Embryonic facial prominence (tissue), 1 donor: Measurements from ENCODE around the gene DZIP1.

ENCODE experiments used
- DNase-seq: peaks from one replicate; pipeline ENCODE4 v3.0.0-alpha.2; 2016; ENCODE audit errors: extremely low spot score

The DZIP1 gene

DNA sequence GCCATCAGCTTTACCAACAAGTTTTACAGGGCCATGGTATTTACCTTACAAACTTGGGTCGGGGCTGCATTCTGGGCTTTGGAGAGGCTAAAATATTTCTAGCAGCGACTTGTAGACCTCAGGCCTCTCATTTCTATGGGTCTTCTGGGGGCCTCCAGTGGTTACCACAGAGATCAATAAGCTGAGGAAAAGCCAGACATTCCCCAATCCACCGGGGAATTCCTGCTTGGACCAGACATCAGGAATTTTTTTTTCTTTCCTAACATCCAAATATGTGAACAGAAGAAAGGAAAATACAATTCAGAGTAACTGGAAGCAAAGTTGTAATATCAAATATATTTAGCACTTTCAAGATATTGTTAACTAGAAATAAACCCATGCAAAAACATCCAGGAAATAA, 1.5 kb downstream of the DZIP1 start:
- no peak for DNase-seq

DNA sequence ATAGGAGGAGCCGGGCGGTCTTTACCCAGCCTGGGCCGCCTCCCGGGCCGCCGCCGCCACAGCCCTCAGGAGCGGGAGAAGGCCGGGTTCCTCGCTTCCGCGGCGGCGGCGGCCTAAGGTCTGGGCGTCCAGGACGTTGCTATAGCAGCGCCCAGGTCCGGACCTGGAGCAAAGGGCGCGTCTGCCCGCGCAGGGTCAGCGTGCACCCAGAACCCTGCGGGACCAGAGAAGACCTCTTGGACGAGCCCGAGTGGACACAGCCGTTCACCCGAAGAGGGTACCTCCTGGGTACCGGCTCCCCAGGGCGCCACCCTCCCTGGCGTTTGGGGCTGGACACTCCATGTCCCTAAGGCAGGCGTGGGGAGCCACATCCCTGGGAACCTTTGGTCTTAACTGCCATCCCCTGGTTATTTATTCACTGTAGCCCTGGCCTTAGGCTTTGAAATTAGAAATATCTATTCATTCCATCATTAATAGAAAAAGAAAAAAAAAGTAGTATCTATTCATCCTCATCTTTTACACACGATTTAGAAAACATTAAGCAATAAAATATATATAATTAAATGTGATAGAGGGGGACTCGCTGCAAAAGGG, 2.4 kb downstream of the DZIP1 start:
- DNase-seq: no peak

DNA sequence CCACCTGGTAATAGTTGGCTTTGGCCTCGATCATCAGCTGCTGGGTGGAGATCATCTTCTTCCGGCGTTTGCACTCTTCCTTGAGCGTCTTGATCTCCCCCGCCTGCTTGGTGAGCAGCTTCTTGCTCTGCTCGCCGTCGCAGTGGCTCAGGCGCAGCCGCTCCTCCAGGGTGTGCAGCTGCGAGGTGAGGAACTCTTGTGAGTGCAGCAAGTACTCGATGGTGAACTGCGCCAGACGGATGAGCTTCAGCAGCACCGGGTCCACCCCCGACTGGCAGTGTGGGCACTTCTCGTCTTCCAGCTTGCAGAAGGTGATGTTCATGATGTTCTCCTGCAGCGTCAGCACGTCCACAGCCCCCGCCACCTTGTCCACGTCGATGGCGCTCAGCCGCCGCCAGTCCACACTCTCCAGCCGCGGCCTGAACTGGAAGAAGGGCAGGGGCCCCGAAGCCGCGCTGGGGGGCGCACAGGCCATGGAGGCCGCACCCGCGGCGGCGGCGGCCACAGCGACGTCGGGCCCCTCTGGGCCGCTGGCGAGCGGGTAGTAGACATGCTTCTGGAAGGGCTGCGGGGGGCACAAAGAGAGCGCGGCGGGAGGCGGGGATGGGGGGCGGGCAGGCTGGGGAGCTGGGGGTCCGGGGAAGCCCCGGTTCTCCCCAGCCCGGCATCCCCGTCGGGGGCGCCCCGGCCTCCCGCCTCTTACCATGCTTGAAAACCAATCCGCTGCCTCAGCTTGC, 3.0 kb downstream of the DZIP1 start:
- no peak for DNase-seq

DNA sequence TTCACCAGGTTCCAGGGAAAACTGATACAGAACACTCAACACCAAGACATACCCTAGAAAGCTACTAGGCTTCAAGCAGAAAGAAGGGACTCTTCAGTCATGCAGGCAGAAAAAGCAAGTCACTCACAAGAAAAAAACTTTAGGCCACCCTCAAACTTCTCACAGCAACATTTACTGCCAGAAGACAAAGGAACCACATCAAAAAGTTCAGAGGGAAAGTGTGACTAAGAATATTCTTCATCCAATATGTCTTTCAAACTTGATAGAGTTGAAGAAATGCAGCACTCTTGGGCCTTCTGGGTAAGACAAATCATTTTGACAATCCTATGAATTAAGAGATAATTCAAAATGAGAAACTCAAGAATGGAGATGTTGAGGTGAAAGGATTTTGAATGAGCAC, 7.7 kb downstream of the DZIP1 start:
- DNase-seq: no peak

DNA sequence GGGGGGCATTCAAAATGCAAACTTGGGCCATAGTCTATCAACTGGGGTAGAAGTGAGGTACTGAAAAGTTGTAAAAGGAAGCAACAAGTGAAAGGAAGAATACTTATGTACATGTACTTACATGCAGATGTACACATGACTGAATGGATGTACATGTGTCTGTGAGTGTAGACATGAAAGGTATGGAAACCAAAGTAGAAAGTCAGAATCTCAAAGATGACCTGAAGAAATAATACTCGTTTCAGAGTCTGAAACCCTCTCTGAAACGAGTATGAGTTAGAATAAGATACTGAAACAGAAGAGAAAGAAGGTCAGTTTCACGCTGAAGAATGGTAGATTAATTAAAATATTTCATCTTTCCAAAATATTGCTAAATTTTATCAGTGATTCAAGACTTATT, 13.9 kb downstream of the DZIP1 start:
- no peak for DNase-seq

DNA sequence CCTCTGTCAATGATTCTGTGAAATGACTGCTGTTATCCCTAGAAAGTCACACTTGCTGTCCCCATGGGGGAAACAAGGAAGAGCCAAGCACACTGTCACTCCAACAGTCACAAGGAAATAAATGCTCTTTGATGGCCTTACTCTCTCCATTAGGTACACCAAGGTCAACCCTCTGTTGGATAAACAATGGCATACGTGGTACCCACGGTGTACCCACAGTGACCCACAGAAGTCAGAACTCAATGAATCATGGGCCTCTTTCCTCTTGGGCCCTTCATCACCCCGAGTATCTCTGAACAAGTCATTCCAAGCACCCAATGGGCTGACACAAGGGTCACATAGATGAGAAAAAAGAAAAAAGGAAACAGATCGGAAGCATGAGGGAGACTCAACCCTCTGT, 15.4 kb downstream of the DZIP1 start:
- DNase-seq: no peak

DNA sequence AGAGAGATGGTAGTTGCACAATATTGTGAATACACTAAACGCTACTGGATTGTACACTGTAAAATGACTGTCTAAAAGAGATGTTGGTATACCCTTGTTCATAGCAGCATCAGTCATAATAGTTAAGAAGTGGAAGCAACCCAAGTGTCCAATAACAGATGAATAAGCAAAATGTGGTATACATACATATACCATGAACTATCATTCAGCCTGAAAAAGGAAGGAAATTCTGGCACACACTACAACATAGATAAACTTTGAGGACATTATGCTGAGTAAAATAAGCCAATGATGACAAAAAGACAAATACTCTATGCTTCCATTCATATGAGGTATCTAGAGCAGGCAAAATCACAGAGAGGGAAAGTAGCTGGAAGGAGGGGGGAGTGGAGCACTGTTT, 16.0 kb downstream of the DZIP1 start:
- DNase-seq: no peak

DNA sequence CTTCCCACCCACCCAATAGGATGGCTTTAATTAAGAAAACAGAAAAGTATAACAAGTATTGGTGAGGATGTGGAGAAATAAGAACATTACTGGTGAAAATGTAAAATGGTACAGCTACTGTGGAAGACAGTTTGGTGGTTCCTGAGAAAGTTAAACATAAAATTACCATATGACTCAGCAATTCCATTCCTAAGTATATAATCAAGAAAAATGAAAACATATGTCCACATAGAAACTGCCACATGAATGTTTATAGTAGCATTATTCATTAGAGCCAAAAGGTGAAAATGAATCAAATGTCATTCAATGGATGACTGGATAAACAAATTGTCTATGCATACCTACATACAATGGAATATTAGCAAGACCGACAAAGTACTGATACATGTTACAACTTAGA, 16.9 kb downstream of the DZIP1 start:
- DNase-seq: no peak

DNA sequence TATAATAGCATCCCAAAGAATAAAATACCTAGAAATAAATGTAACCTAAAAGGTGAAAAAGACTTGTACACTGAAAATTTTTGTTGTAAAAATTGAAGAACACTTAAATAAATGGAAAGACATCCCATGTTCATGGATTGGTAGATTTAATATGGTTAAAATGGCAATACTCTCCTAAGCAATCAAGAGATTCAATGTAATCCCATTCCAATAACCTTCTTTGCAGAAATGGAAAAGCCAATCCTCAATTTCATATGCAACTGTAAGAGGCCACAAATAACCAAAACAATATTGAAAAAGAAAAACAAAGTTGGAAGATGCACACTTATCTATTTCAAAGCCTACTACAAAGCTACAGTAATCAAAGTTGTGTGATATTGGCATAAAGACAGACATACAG, 17.7 kb downstream of the DZIP1 start:
- no peak for DNase-seq

DNA sequence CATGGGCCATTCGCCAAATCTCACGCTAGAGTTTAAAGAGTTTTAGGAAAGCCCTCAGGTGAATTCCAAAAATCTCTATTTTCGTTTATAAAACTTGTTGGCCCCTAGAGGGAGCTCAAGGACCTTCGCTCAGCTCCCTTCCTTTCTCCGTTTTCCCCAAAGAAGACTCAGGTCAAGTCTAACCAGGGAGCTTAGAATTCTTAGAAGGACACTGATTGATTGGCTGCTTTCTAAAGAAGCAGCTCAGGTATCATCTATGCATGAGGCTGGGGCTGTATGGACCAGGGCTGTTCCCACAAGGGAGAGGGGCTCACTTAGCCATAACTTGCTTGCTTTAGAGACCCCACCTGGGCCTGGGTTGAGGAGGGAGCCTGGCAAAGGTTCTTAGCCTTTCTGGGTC, 20.5 kb downstream of the DZIP1 start:
- peak; percentile 31 for DNase-seq

DNA sequence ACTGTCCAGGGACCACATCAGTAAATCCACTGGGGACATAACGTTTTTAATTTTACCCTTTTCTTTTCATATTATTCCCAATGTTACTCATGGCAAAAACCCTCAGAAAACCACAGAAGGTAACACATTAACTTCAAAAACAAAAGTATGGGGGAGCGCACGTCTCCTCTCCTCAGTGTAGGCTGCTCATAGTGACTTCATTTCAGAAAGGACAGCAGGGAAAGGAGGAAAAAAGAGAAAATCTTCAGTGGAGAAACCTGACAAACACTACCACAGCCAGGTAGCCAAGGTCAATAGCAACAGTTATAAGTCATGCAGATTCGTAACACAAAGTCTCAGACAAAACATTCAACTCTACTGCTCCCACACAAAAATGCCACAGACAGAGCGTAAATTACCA, 21.4 kb downstream of the DZIP1 start:
- no peak for DNase-seq

DNA sequence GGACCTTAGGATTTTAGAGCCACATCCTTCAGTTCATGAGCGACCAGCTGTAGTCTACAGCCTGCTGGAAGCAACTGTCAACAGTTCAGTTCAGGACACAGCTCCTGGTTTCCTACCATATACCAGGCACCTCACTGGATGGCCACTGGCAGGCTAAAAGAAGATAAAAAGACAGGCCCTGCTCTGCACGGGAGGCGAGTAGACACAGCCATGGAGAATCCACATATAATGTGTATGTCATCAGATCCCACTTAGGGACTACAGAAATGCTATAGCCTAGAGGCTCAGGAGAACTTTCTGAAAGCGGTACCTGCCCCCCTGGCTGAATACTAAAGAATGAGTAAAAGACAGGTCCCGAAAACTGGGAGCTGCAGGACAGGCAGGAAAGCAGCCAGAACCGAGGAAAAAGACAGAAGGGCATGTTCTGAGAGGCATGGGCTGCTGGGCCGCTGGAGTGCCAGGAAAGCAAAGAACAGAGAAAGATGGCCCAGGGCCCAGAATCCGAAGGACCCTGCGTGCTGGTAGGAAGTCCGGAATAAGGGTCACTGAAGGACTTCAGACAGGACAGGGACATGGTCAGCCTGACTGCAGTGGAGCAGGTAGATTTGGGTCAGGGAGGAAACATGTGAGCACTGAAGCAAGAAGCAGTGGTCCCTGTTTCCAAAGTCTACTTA, 23.5 kb downstream of the DZIP1 start:
- DNase-seq: no peak

DNA sequence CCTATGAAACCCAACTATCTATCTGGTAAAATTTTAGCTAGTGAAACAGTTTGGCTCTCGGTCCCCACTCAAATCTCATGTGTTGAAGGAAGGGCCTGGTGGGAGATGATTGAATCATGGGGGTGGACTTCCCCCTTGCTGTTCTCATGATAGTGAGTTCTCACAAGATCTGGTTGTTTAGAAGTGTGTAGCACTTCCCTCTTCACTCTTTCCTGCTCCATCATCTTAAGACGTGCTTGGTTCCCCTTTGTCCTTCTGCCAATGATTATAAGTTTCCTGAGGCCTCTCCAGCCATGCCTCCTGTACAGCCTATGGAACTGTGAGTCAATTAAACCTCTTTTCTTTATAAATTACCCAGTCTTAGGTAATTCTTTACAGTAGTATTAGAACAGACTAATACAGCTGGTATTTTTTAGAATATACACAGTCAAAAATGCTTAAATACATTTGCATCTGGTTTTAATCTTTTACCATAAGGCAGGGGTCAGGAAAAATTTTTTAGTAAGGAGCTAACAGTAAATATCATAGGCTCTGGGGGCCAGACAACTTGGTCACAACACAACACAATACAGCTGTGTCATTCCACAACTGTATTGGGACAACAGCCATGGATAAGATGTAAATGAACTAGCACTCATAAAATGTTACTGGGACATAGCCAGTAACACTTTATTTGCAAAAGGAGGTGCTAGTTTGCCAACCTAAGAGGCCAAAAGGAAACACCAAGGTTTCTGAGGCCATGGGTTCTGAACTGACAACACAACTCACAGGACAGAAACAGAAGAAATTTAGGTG, 24.3 kb downstream of the DZIP1 start:
- DNase-seq: no peak

DNA sequence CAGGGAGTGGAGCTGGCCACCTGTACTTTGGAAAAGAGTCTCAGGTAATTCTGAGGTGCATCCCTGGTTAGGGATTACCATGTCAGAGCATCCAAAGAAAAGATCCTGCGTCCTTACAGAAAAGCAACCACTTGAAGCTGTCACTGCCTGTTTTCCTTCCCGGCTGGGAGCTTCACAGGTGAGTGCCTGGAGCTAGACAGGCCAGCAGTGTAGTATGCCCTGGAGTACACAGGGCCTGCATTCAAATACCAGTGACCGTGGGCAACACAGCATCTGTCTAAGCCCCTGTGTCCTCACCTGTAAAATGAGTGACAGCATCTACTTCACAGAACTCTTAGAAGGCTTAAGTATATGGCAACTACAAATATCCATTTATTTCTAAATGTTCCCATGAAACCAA, 29.0 kb downstream of the DZIP1 start:
- no peak for DNase-seq

DNA sequence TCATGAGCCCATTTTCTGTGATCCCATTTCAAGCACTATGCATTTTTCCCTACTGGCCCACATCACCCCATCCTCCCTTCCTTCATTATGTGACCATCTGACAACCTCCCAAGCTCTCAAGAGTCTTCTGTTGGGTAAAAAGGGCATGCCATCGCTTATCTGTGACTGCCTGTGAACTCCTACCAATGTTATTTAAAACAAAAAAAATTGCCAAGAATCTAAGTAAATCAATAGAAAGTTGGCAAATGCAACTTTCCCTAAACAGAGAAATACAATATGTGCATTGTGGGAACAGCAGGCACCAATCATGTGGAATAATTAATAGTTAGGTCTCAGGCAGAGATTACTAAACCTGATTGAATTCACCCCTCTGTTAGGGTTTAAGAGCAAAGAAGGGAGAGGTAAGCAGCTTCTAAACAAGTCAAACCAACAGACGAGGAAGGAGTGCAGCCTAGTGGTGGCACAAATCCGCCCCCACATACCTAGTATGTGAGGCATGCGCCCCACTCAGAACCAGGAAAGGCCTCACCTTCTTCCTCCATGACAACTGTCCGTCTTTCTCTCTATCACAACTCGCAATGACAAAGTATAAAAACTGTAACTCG, 29.8 kb downstream of the DZIP1 start:
- DNase-seq: no peak

DNA sequence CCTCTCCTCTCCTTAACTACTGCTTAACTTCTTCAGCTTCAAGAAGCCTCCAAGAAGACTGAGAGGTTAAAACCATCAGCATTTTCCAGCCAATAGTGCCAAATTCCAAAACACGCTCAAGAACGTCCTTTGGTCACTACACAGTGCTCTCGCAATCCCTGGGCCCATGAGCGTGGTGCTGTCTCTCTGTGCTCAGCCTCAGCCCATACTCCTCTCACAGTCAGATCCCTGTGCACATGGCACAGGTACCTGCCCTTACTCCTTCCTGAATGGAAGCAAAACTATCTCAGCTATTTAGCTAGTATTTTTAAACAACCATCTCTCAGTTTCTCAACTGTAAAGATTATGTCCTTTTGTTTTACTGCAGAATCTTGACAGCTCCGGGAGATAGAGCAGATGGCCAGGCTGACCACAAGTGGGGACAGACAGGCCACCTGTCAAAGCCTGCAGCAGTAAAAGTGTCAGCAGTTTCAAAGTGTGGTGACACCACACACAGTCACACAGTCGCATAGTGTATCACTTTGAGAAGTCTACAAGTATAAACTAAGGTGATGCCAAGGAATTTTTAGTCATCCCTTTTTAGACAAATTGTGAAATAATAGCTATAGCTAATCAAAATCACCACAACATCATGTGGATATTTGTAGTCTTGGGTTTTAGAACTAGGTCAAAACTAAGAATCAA, 35.7 kb downstream of the DZIP1 start:
- DNase-seq: no peak

DNA sequence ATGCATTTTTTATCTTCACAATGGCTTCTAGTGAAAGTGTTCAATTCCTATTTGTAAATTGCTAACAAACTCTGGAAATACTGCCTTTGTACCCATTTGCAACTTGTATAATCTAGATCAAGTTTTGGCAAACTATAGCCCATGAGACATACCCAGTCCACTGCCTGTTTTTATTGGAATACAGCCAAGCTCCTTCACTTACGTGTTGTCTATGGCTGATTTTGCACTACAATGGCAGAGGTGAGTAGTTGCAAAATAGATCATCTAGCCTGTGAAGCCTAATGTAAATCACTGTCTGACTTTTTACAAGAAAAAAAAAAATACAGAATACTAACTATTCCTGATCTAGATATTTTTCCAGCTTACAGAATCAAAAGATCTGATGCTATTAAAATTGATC, 37.1 kb downstream of the DZIP1 start:
- DNase-seq: no peak

DNA sequence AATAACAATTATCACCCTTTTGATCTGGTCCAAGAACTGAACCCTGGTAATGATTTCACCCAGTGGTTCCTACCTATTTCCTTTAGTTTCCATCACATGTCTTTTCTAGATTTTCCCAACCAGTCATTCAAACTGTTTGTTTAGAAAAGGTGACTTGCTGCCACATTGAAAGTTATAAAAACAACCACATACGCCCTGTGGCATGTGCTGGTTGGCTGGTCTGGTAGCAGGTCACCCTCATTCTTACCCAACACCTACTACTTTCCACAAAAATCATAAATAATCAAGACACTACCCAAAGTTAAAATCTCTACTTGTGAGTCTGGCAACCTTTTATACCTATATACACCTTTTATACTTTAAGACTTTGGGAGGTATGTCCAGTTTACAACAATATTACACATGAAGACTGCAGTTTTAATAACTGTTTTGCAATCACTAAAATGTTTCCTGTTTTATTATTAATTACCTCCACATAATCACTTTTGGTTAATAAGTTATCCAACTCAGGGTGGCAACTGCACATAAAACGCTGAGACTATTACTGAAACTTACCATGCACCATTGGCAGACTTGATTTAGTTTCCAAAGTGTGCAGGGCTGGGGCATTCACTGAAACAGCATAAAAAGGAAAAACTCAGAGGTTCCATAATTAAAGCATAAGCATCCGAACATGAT, 38.9 kb downstream of the DZIP1 start:
- no peak for DNase-seq

DNA sequence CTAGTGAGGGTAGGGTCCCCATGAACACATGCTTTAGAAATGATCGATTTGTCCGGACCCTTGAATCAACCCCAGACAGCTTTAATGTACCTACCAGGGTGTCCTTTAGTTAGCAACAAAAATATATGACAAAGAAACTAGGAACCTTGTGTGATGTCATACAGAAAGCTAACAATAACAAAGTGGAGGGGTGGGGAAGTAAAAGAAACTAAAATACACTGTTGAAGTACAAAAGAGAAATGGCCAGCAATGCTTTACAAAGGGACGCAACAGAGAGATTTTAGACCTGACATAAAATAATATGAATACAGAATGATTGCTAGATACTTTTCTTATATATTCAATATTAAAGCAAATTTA, 40.0 kb downstream of the DZIP1 start:
- no peak for DNase-seq

DNA sequence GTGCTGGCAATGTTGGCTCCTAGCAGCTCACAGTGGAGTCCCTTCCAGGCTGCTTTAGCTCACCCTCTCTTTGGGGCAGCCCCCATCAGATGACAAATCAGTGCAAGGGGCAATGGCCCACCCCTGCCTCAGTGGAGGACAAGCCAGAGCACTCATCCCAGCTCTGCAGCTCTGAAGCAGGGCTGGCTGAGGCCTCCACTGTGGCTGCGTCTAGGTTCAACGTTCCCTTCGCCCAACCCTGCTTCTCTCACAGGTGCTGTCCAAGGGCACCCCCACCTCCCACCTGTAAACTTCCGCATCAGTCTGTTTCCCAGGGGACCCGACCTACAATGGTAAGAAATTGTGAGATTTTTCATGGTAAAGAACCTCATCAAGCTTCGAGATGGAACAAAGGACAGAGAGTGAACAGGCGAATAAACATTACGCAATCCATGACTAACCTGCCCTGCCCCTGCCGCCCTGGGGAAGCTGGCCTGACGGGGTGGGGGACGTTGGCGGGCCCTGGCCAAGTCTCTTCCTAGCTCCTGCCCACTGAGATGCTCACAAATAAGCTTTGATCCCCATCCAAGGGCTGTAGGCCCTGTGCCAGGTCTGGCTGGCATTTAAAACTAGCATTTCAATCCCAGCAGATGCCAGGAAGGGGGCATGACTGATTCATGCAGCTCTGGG, 40.5 kb downstream of the DZIP1 start:
- DNase-seq: no peak

DNA sequence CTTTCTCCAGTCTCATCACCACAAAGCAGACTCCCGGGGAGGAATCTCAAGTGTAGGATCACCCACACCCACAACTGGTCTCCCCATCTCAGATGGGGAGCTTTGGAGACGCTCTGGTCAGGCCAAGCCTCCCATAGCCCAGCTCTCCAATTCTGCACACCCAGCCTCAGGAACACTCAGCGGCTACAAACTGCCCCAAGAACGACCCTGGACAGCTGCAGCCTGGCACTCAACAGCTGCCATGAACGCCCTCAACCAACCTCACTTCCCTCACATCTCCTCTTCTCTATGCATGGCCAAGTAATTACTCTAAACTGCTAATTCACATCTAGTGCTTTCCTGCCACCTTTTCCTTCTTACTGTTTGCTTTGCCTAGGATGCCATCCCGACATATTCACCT, 42.6 kb downstream of the DZIP1 start:
- DNase-seq: no peak
